ENCODE measurements around the gene INTS4. TPM values are rescaled to one million over a fixed set of nuclear protein-coding genes. Genes with fewer than 3 reads are reported as not detected.
"Not testable (repeated sequence)": the region's sequence is repeated elsewhere in the genome, so short reads cannot be mapped to it uniquely, and the experiment has no call there.

The INTS4 gene
- total and polyA plus RNA-seq, 10 of the 15 experiments (the other 5 are each of a cell fraction or from before 2014, with no cell fraction given): 20.2 to 50.5 (median 40.0) TPM

DNA sequence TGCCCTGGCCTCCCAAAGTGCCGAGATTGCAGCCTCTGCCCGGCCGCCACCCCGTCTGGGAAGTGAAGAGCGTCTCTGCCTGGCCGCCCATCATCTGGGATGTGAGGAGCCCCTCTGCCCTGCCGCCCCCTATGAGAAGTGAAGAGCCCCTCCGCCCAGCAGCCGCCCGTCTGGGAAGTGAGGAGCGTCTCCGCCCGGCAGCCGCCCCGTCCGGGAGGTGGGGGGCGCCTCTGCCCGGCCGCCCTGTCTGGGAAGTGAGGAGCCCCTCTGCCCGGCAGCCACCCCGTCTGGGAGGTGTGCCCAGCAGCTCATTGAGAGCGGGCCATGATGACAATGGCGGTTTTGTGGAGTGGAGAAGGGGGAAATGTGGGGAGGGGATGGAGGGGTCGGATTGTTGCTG, 60.9 kb downstream of the INTS4 start:
- H3K9me3 ChIP-seq (replicated peaks; ENCODE audit: control insufficient read depth, insufficient read depth, low read length); H3K4me1 ChIP-seq (ENCODE audit: control insufficient read depth, insufficient read depth, low read length); in situ Hi-C loops (cut with MboI); H3K27ac ChIP-seq (ENCODE audit: control insufficient read depth, insufficient read depth); POLR2A ChIA-PET; FAIRE-seq; CTCF ChIA-PET; SMC1A ChIA-PET (ENCODE audit: uncharacterized antibody, unreplicated experiment); H3K27me3 ChIP-seq (replicated peaks in 1 of 2; ENCODE audit: control insufficient read depth in 2 of 2, insufficient read depth in 2 of 2, low read length in 1 of 2); intact Hi-C loops (cut with micrococcal nuclease; ENCODE audit: unreplicated experiment); DNase-seq (ENCODE audit: low read depth, low spot score); H4K20me1 ChIP-seq (ENCODE audit: control insufficient read depth, insufficient read depth); H3K4me3 ChIP-seq; H3K4me2 ChIP-seq (ENCODE audit: control insufficient read depth, insufficient read depth); RAD21 ChIA-PET (ENCODE audit: unreplicated experiment); H2AFZ ChIP-seq (ENCODE audit: control insufficient read depth, low read depth, low read length); BruUV-seq (replicated peaks); H3K9ac ChIP-seq (ENCODE audit: control insufficient read depth, insufficient read depth, low read length); H3K36me3 ChIP-seq (ENCODE audit: control insufficient read depth in 2 of 2, insufficient read depth in 2 of 2, low read length in 1 of 2); ATAC-seq; H3K79me2 ChIP-seq (ENCODE audit: control insufficient read depth, insufficient read depth, low read length): not testable (repeated sequence)
- WGBS (ENCODE audit: insufficient coverage, insufficient replicate concordance, low lambda C conversion rate, missing lambda C conversion rate): 90% methylated on average over 17 of the region's 24 CpGs

DNA sequence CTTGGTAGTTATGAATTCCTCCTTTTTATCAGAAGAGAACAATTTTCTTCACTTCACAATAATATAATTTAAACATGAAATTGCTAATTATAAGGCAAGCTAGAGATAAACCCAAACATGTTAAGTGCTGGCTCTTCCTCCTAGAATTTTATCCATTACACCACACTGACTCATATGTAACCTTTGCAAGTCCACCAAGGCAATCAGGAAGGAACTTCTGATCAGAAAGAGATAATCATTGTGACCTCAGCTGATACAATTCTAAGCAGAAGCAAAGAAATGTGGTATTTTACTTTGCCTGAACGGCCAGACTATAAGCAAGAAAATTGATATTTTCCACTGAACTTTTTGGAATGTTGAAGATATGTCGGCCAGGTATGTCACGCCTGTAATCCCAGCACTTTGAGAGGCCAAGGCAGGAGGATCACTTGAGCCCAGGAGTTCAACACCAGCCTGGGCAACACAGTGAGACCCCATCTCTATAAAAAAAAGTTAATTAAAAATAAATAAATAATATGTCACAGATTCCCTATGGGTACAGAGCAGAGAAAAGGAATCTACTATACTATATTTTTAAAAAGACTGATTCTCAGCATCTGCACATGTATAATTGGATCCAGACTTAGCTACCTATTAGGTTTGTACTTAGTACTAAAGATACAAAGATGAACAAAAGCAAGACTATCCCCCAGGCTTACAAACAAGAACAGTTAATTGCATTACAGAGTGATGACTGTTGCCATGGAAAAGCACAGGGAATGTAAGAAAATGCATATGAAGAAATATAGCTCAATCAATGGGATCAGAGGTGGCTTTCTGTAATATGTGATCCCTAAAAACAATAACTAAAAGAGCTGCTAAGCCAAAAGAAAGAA, 63.9 kb downstream of the INTS4 start:
- BruUV-seq (replicated peaks); H3K79me2 ChIP-seq (ENCODE audit: control insufficient read depth, insufficient read depth, low read length): not testable (repeated sequence)
- CTCF ChIA-PET: interaction anchor here (0.5 kb wide), 1 partner anchor 213 kb away, joined by 4 read pairs; no protein-coding TSS in a partner anchor

DNA sequence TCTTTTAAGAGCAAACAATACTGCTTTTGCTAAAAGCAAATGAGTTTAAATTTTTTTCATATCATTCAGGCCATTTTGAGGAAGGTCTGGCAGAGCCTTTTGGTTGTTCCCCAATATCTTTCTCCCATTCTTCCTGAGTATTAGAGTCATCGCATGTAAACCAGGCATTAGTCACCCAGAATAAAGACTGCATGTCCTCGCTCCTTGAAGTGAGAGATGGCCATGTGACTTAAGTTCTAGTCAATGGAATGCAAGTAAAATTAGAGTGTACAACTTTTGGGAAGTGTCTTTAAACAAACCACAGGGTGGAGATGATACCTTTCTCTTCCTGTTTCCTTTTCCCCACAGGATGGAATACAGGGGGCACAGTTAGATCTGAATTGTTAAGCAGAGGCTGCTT, 76.8 kb downstream of the INTS4 start:
- BruUV-seq (replicated peaks); H3K9ac ChIP-seq (ENCODE audit: control insufficient read depth, insufficient read depth, low read length); RAD21 ChIA-PET (ENCODE audit: unreplicated experiment); H3K27ac ChIP-seq (ENCODE audit: control insufficient read depth, insufficient read depth); SMC1A ChIA-PET (ENCODE audit: uncharacterized antibody, unreplicated experiment); H3K9me3 ChIP-seq (replicated peaks; ENCODE audit: control insufficient read depth, insufficient read depth, low read length); H2AFZ ChIP-seq (ENCODE audit: control insufficient read depth, low read depth, low read length); intact Hi-C loops (cut with micrococcal nuclease; ENCODE audit: unreplicated experiment); in situ Hi-C loops (cut with MboI); H4K20me1 ChIP-seq (ENCODE audit: control insufficient read depth, insufficient read depth); H3K4me1 ChIP-seq (ENCODE audit: control insufficient read depth, insufficient read depth, low read length); FAIRE-seq; ATAC-seq; CTCF ChIA-PET; POLR2A ChIA-PET; H3K79me2 ChIP-seq (ENCODE audit: control insufficient read depth, insufficient read depth, low read length); H3K4me3 ChIP-seq; H3K4me2 ChIP-seq (ENCODE audit: control insufficient read depth, insufficient read depth); H3K36me3 ChIP-seq (ENCODE audit: control insufficient read depth in 2 of 2, insufficient read depth in 2 of 2, low read length in 1 of 2); DNase-seq (ENCODE audit: low read depth, low spot score); H3K27me3 ChIP-seq (replicated peaks in 1 of 2; ENCODE audit: control insufficient read depth in 2 of 2, insufficient read depth in 2 of 2, low read length in 1 of 2): not testable (repeated sequence)
- WGBS (ENCODE audit: insufficient coverage, insufficient replicate concordance, low lambda C conversion rate, missing lambda C conversion rate): no CpG with 5 or more reads among the region's 2 CpGs

More for the DNA sequence above, 63.9 kb downstream of the INTS4 start:
- intact Hi-C loops (cut with micrococcal nuclease; ENCODE audit: unreplicated experiment); H3K27ac ChIP-seq (ENCODE audit: control insufficient read depth, insufficient read depth); H3K4me3 ChIP-seq; ATAC-seq; RAD21 ChIA-PET (ENCODE audit: unreplicated experiment); H3K9me3 ChIP-seq (replicated peaks; ENCODE audit: control insufficient read depth, insufficient read depth, low read length); H3K4me2 ChIP-seq (ENCODE audit: control insufficient read depth, insufficient read depth); H4K20me1 ChIP-seq (ENCODE audit: control insufficient read depth, insufficient read depth); in situ Hi-C loops (cut with MboI); H3K36me3 ChIP-seq (ENCODE audit: control insufficient read depth in 2 of 2, insufficient read depth in 2 of 2, low read length in 1 of 2); H3K27me3 ChIP-seq (replicated peaks in 1 of 2; ENCODE audit: control insufficient read depth in 2 of 2, insufficient read depth in 2 of 2, low read length in 1 of 2); SMC1A ChIA-PET (ENCODE audit: uncharacterized antibody, unreplicated experiment); DNase-seq (ENCODE audit: low read depth, low spot score); POLR2A ChIA-PET; FAIRE-seq; H3K9ac ChIP-seq (ENCODE audit: control insufficient read depth, insufficient read depth, low read length); H2AFZ ChIP-seq (ENCODE audit: control insufficient read depth, low read depth, low read length); H3K4me1 ChIP-seq (ENCODE audit: control insufficient read depth, insufficient read depth, low read length): not testable (repeated sequence)
- WGBS (ENCODE audit: insufficient coverage, insufficient replicate concordance, low lambda C conversion rate, missing lambda C conversion rate): 100% methylated on average over 3 of the region's 3 CpGs

DNA sequence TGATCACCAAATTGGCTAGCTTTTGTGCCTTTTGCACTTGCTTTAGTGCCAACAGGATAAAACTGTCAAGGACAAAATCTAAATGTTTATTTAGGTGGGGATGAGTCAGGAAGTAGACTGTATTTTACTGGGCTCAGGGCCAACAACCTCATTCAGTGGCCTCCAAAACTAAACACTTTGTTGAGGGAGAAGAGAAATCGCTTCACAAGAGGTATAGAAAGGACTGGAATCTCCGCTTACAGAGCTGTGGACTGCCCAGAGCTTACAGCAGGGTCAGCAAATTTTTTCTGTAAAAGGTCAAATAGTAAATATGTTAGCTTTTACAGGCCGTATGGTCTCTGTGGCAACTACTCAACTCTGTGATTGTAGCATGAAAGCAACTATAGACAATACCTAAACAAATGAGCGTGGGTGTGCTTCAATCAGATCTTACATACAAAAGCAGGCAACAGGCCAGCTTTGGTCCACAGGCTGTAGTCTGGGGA, 80.1 kb downstream of the INTS4 start:
- RAD21 ChIA-PET (ENCODE audit: unreplicated experiment); H3K4me3 ChIP-seq; FAIRE-seq; H3K27me3 ChIP-seq (replicated peaks in 1 of 2; ENCODE audit: control insufficient read depth in 2 of 2, insufficient read depth in 2 of 2, low read length in 1 of 2); ATAC-seq; H3K27ac ChIP-seq (ENCODE audit: control insufficient read depth, insufficient read depth); POLR2A ChIA-PET; H3K4me2 ChIP-seq (ENCODE audit: control insufficient read depth, insufficient read depth); H2AFZ ChIP-seq (ENCODE audit: control insufficient read depth, low read depth, low read length); H3K9me3 ChIP-seq (replicated peaks; ENCODE audit: control insufficient read depth, insufficient read depth, low read length); DNase-seq (ENCODE audit: low read depth, low spot score); H3K36me3 ChIP-seq (ENCODE audit: control insufficient read depth in 2 of 2, insufficient read depth in 2 of 2, low read length in 1 of 2); H3K9ac ChIP-seq (ENCODE audit: control insufficient read depth, insufficient read depth, low read length); H3K4me1 ChIP-seq (ENCODE audit: control insufficient read depth, insufficient read depth, low read length); in situ Hi-C loops (cut with MboI); CTCF ChIA-PET; H3K79me2 ChIP-seq (ENCODE audit: control insufficient read depth, insufficient read depth, low read length); H4K20me1 ChIP-seq (ENCODE audit: control insufficient read depth, insufficient read depth); BruUV-seq (replicated peaks); intact Hi-C loops (cut with micrococcal nuclease; ENCODE audit: unreplicated experiment); SMC1A ChIA-PET (ENCODE audit: uncharacterized antibody, unreplicated experiment): not testable (repeated sequence)
- 100% methylated on average over 4 of the region's 4 CpGs for WGBS (ENCODE audit: insufficient coverage, insufficient replicate concordance, low lambda C conversion rate, missing lambda C conversion rate)

All from GM12878 (cell line).